ENCODE data around the gene RAB33B. TPM values are rescaled to one million over a fixed set of nuclear protein-coding genes. Genes with fewer than 3 reads are reported as not detected.
A peak's percentile ranks its signal among the peaks of the same experiment; 100 is the strongest.

The RAB33B gene
- total RNA-seq, 6 experiments from 2014 or later: 10.9 to 15.1 (median 12.1) TPM

- WGBS (ENCODE audit: insufficient coverage, low coverage, low lambda C conversion rate, missing lambda C conversion rate): 26% methylated on average over 3 of the region's 4 CpGs
- no peaks in the 10 kb centered on the region for H3K36me3 ChIP-seq
- no peak overlapping the region for H3K27ac ChIP-seq
- no peak for TF ChIP-seq CTCF (IDR thresholded peaks at IDR 0.05)
- no peak for TF ChIP-seq POLR2A (IDR thresholded peaks at IDR 0.05)
- ATAC-seq: peak; percentile 5 to 57 (median 30)
- H3K9me3 ChIP-seq: no peaks in the 10 kb centered on the region
- intact Hi-C loops (cut with DNase I): no loop called here
- no peak overlapping the region for H3K4me3 ChIP-seq
- H3K27me3 ChIP-seq: no peaks in the 10 kb centered on the region
- peaks cover 0 to 30% (median 5%) of the 10 kb centered on the region in 4 donors for H3K4me1 ChIP-seq
- peak in 1 of 3 donors; percentile 72 for DNase-seq
Measured at GRCh38 chr4:139493176-139493575, 39.3 kb downstream of the RAB33B start.

GRCh38 chr4:139499186-139499585 is 45.3 kb downstream of the RAB33B start:
- Histone ChIP-seq H3K4me3 (no peak overlapping the region), H3K9me3 (no peaks in the 10 kb centered on the region), H3K27me3 (no peaks in the 10 kb centered on the region), H3K4me1 (peaks cover 0 to 45% (median 10%) of the 10 kb centered on the region in 4 donors), H3K36me3 (no peaks in the 10 kb centered on the region), H3K27ac (peak overlapping the region in 2 of 3 donors; percentile 69 to 85)
- WGBS (ENCODE audit: insufficient coverage, low coverage, low lambda C conversion rate, missing lambda C conversion rate): 64% methylated on average over 4 of the region's 4 CpGs
- ATAC-seq (no peak), DNase-seq (no peak)
- intact Hi-C loops (cut with DNase I): no loop called here
- no peak for TF ChIP-seq POLR2A (IDR thresholded peaks at IDR 0.05)
- TF ChIP-seq CTCF (IDR thresholded peaks at IDR 0.05): no peak

GRCh38 chr4:139501117-139501516 is 47.2 kb downstream of the RAB33B start:
- no peak for ATAC-seq
- intact Hi-C loops (cut with DNase I): loop anchor here in 1 of 2 donors (10.0 kb wide), 1 partner anchor 86 kb away; no protein-coding TSS in a partner anchor
- no peaks in the 10 kb centered on the region for H3K9me3 ChIP-seq
- H3K27me3 ChIP-seq: no peaks in the 10 kb centered on the region
- WGBS (ENCODE audit: insufficient coverage, low coverage, low lambda C conversion rate, missing lambda C conversion rate): 66% methylated on average over 3 of the region's 3 CpGs
- no peaks in the 10 kb centered on the region for H3K36me3 ChIP-seq
- no peak overlapping the region for H3K4me3 ChIP-seq
- TF ChIP-seq POLR2A (IDR thresholded peaks at IDR 0.05) (no peak), CTCF (IDR thresholded peaks at IDR 0.05) (no peak)
- no peak overlapping the region for H3K27ac ChIP-seq
- no peak for DNase-seq
- peaks cover 0 to 35% (median 7%) of the 10 kb centered on the region in 4 donors for H3K4me1 ChIP-seq

GRCh38 chr4:139501527-139501926 is 47.6 kb downstream of the RAB33B start:
- 75% methylated on average over 1 of the region's 6 CpGs for WGBS (ENCODE audit: insufficient coverage, low coverage, low lambda C conversion rate, missing lambda C conversion rate)
- ATAC-seq (no peak), DNase-seq (no peak)
- H3K9me3 ChIP-seq: no peaks in the 10 kb centered on the region
- intact Hi-C loops (cut with DNase I): loop anchor here in 1 of 2 donors (10.0 kb wide), 1 partner anchor 87 kb away; no protein-coding TSS in a partner anchor
- no peaks in the 10 kb centered on the region for H3K27me3 ChIP-seq
- H3K4me3 ChIP-seq: no peak overlapping the region
- no peak overlapping the region for H3K27ac ChIP-seq
- H3K4me1 ChIP-seq: peaks cover 0 to 31% (median 7%) of the 10 kb centered on the region in 4 donors
- no peaks in the 10 kb centered on the region for H3K36me3 ChIP-seq
- TF ChIP-seq POLR2A (IDR thresholded peaks at IDR 0.05): no peak
- TF ChIP-seq CTCF (IDR thresholded peaks at IDR 0.05): no peak

Measured in right lobe of liver (tissue), 6 donors.